Breast epithelium (tissue), 3 donors: ENCODE data around the gene SHANK2.

Experiments
- POLR2A ChIP-seq: fragments of 450-650 bp; IDR thresholded peaks from one replicate; pipeline ENCODE4 v1.6.1; 2016; ENCODE audit warnings: antibody characterized with exemption, mild to moderate bottlenecking, moderate library complexity
- POLR2AphosphoS5 ChIP-seq, 3 donors: sonication (generic); formaldehyde crosslinking; IDR thresholded peaks; one replicate each; pipeline ENCODE4 v1.6.1; 2017; ENCODE audit warnings: antibody characterized with exemption in 3 of 3
- TF ChIP-seq, protein P1 (sequence below), 3 donors: fragments of 450-650 bp; IDR thresholded peaks; one replicate each; pipeline ENCODE4 v1.5.1; 2016 to 2017; ENCODE audit warnings: antibody characterized with exemption in 3 of 3, mild to moderate bottlenecking in 3 of 3, moderate library complexity in 3 of 3

GRCh38 chr11:71209656-71210055 is 42.7 kb downstream of the SHANK2 start:
- TF ChIP-seq POLR2AphosphoS5 (IDR thresholded peaks at IDR 0.05) (no peak), POLR2A (no peak)
- TF ChIP-seq, protein P1, sequence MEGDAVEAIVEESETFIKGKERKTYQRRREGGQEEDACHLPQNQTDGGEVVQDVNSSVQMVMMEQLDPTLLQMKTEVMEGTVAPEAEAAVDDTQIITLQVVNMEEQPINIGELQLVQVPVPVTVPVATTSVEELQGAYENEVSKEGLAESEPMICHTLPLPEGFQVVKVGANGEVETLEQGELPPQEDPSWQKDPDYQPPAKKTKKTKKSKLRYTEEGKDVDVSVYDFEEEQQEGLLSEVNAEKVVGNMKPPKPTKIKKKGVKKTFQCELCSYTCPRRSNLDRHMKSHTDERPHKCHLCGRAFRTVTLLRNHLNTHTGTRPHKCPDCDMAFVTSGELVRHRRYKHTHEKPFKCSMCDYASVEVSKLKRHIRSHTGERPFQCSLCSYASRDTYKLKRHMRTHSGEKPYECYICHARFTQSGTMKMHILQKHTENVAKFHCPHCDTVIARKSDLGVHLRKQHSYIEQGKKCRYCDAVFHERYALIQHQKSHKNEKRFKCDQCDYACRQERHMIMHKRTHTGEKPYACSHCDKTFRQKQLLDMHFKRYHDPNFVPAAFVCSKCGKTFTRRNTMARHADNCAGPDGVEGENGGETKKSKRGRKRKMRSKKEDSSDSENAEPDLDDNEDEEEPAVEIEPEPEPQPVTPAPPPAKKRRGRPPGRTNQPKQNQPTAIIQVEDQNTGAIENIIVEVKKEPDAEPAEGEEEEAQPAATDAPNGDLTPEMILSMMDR (IDR thresholded peaks at IDR 0.05), result no peak
